Kidney capillary endothelial cell (primary cell): ENCODE measurements around the gene FOXL3.

Experiments used
- DNase-seq: peaks from one replicate; pipeline ENCODE4 v3.0.0-alpha.2; 2018; ENCODE audit warnings: low spot score

FOXL3 gene

GRCh38 chr7:302054-302992 lies 12.4 kb downstream of the FOXL3 start:
- DNase-seq: no peak

GRCh38 chr7:303425-303824 lies 13.5 kb downstream of the FOXL3 start:
- DNase-seq: no peak

DNA sequence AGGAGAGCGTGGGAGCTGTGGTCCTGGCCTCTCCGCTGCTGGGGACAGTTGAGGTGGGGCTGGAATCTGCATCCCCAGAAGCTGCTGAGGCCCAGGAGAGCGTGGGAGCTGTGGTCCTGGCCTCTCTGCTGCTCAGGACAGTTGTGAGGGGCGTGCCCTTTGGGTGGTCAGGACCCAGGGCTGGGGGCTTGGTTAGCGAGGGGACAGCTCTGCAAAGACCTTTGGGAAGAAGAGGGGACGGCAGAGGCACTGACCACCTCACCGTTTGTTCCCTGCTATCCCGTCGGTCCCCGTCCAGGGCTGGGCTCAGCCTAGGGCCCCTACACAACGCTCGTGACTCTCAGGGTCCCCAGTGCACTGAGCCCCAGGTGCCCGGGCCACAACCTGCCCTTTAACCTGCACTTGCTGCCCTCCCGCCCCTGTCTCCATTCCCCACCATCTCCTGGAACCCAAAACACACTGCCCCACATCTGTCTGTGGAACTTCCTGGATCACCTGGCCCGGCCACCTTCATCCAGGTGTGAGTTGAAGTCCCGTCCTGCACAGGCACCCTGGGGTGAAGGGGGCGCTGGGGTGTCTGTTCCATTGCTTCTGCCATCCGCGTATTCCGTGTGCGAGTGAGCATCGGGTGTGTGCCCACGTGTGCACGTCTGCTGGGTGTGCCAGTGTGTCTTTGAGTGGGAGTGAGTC lies 14.1 kb downstream of the FOXL3 start:
- no peak for DNase-seq

- DNase-seq: no peak
These were observed 14.8 kb downstream of the FOXL3 start for GRCh38 chr7:304574-305409.

GRCh38 chr7:305410-306151 lies 15.6 kb downstream of the FOXL3 start:
- no peak for DNase-seq

GRCh38 chr7:307970-308369 lies 18.0 kb downstream of the FOXL3 start:
- DNase-seq: no peak

- no peak for DNase-seq
These were observed 19.7 kb downstream of the FOXL3 start for GRCh38 chr7:309586-310228.

GRCh38 chr7:311131-311680 lies 21.2 kb downstream of the FOXL3 start:
- DNase-seq: no peak

DNA sequence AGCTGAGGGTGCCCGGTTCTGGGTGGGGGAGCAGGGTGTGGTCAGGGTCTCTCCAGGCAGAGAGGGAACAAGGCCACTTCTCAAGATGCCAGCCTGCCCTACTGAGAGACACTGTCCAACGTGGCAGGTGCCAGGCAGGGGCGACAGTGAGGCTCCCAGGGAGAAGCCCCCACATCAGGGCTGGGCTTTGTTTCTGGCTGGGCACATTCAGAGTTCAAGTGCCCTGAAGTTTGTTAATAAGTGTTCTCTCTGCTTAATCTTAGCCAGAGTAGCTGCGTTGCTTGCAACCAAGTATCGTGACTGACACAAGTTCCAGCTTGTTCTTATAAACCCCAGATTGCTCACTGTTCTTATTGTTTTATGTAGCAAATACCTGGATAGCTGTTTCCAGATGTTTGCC lies 21.8 kb downstream of the FOXL3 start:
- DNase-seq: no peak

- DNase-seq: no peak
These were observed 22.5 kb downstream of the FOXL3 start for GRCh38 chr7:312424-312823.

DNA sequence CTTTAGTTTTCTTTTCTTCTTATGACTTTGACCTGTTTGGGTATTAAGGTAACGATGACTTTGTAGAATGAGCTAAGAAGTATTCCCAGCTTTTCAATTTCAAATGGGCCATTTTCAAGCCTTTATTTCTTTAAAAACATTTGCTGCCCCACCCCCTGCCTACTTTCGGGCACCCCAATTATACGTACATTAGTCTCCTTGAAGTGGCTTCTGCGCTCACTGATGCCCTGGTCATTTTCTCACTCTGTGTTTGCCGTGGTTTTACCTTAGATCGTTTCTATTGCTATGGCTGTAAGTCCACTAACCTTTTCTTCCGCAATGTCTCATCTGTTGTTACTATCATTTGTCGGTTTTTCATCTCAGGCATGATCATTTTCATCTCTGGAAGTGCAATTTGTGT lies 24.9 kb downstream of the FOXL3 start:
- DNase-seq: no peak

DNA sequence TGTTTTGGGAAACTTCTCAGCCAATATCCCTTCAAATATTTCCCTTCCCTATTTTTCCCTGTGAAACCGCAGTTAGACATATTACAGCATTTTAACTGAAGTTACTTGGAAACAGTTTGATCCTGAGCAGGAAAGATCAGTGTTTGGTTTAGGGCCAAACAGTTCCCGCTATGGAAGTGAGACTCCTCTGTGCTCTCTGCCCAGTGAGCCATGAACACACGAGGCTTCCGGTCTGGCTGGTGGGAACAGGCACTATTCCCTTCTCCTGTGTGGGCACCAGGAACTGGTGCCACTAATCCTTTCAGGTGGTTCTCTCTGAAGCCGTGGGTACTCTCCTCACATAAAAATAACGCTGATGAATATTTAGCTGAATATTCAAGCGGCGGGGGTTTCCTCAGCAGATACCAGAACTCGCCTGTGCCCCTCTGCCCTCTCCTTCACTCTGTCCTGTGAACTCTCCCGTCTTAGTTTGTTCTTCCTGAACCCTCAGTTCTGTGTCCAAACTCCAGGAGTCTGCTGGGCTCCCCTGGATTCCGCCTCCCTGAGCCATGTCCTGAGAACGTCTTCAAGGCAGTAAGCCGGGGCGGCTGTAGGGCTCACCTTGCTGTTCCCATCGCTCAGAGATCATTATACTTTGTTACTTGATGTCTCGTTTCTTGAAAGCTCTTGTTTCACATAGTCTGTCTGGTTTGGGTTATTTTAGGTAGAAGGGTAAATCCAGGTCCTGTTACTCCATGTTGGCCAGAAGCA lies 25.7 kb downstream of the FOXL3 start:
- no peak for DNase-seq

DNA sequence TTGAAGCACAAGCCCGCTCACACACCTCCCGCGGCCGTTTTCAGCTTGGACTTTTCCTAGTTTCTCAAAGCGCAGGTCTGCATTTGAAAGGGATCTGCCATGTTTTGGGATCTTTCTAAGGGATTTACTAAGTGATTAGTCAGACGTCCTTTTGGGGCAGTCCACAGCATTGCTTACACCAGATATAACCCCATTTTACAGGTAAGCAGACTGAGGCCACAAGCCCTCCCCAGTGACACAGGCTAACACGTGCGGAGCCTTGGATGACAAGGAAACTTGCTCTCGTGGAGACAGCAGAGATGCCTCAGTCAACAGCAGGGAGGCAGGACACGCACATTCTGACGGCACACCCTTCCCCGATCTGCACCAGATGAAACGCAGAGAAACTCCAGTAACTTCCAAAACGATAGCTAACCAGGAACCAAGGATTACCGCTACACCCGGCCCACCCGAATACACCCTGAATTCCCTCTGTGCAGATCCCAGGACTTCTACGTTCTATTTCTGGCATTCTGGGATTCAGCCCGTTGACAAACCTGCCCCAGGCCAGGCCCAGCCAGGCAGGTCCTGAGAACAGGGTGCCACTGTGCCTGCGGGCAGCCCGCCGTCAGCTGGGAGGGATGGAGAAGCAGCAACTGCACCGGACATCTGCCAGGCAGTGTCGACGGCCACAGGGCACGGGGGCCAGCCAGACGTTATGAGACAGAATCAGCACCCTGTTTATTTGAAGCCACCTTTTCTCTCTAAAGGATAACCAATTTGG lies 27.9 kb downstream of the FOXL3 start:
- no peak for DNase-seq

DNA sequence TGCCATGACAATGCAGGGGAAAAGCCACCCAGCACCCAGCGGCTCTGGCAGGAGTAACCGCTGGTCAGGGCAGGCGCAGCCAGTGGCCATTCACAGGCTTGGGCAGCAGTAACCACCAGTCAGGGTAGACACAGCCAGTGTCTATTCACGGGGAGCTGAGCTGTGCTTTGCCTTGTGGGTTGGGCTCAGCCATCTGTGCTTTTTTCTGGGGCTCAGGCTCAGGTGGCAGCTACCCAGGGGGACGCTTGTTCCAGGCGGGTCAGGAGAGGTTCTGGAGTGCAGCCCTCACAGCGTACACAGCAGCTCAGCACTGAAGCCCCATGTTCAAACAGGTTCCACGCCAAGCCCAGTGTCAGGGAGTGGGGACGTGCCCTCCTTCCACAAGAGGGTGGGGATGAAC lies 28.5 kb downstream of the FOXL3 start:
- no peak for DNase-seq

GRCh38 chr7:318878-319661 lies 29.1 kb downstream of the FOXL3 start:
- no peak for DNase-seq

DNA sequence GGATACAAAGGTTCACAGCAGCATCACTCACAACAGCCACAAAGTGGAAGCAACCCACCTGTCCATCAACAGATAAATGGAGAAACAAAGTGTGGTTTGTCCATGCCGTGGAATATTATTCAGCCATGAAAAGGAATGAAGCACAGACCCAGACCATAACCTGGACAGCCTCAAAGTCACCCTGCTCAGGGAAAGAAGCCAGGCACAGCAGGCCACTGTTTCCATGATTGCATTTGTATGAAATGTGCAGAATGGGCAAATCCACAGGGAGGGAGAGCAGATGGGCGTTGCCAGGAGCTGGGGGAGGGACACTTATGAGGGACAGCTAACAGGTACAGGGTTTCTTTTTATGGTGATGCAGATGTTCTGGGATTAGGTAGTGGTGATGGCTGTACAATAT lies 30.3 kb downstream of the FOXL3 start:
- DNase-seq: no peak

DNA sequence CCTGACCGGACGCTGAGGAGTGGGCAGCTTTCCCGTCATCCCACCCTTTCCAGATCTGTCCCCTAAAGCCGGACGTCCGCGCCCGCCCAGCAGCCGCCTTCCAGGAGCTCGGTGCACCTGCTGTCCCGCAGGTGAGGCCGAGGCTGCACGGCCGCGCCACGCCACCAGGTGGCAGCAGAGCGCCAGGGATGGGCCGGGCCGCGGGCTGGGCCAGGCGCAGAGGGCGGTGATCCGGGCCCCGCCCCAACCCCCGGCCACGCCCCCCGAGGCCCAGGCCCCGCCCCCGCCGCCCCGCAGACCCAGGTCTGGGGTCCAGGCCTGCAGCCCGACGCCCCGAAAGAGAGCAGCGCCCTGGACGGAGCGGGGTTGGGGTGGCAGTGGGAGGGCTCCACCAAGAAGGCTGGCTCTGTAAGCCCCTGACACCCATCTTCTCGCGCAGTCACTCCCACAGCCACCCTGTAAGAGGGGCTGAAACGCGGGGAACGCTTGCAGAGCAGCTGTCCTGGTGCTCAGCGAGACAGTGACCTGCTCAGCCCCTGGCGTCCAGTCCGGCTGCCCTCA lies 32.2 kb downstream of the FOXL3 start:
- peak; percentile 39 for DNase-seq

DNA sequence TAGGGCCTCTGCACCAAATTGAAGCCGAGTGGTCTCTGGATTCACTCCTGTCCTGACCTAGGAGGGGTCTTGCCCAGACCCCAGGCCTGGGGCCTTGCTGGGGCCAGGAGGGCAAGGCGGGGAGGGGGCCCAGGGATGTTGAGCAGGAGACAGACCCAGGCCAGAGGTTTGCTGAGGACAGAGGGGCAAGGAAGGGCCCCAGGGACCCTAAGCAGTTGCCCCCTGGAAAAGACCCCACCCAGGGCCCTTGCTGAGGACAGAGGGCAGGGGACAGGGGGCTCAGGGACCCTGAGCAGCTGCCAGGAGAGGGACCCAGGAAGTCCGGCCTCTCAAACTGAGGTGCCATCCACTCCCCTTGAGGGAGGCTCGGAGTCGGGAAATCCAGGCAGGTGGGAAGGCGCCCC lies 32.7 kb downstream of the FOXL3 start:
- DNase-seq: no peak
